Measurements from ENCODE around the gene CSF1. TPM values are rescaled to one million over a fixed set of nuclear protein-coding genes. Genes with fewer than 3 reads are reported as not detected.

The CSF1 gene
- total RNA-seq, 4 donors from 2014 or later, result 33.5 to 127 (median 62.3) TPM

- Histone ChIP-seq H3K27ac (no peak overlapping the region), H3K36me3 (no peaks in the 10 kb centered on the region), H3K9me3 (no peaks in the 10 kb centered on the region), H3K4me3 (replicated peaks in 1 of 3) (no peak overlapping the region), H3K27me3 (no peaks in the 10 kb centered on the region), H3K4me1 (no peaks in the 10 kb centered on the region)
- intact Hi-C loops (cut with DNase I), result no loop called here
- no peak for DNase-seq
- TF ChIP-seq POLR2A (IDR thresholded peaks at IDR 0.05), result no peak
- no peak for TF ChIP-seq CTCF (IDR thresholded peaks at IDR 0.05)
- WGBS, 2 donors, result 33 to 43% methylated on average over 1 of the region's 1 CpG
Measured at GRCh38 chr1:109971559-109971958, 60.9 kb downstream of the CSF1 start.

GRCh38 chr1:109974191-109974590, 63.5 kb downstream of the CSF1 start:
- intact Hi-C loops (cut with DNase I), result no loop called here

GRCh38 chr1:109975718-109976117, 65.1 kb downstream of the CSF1 start:
- Histone ChIP-seq H3K36me3 (no peaks in the 10 kb centered on the region), H3K4me3 (replicated peaks in 1 of 3) (no peak overlapping the region), H3K9me3 (no peaks in the 10 kb centered on the region), H3K27me3 (no peaks in the 10 kb centered on the region), H3K4me1 (peaks cover 0 to 6% of the 10 kb centered on the region in 2 donors), H3K27ac (no peak overlapping the region)
- DNase-seq, result no peak
- no peak for TF ChIP-seq CTCF (IDR thresholded peaks at IDR 0.05)
- TF ChIP-seq POLR2A (IDR thresholded peaks at IDR 0.05), result no peak
- WGBS, 2 donors, result 86 to 98% methylated on average over 3 of the region's 3 CpGs
- intact Hi-C loops (cut with DNase I), result loop anchor here (5.0 kb wide), 1 partner anchor 43 kb away; no protein-coding TSS in a partner anchor

More at GRCh38 chr1:109974191-109974590, 63.5 kb downstream of the CSF1 start:
- H3K27me3 ChIP-seq, result no peaks in the 10 kb centered on the region
- WGBS, 2 donors, result 94 to 96% methylated on average over 3 of the region's 3 CpGs
- no peaks in the 10 kb centered on the region for H3K9me3 ChIP-seq
- no peak for DNase-seq
- no peak overlapping the region for H3K27ac ChIP-seq
- TF ChIP-seq POLR2A (IDR thresholded peaks at IDR 0.05), result no peak
- no peak for TF ChIP-seq CTCF (IDR thresholded peaks at IDR 0.05)
- no peaks in the 10 kb centered on the region for H3K36me3 ChIP-seq
- H3K4me3 ChIP-seq (replicated peaks in 1 of 3), result no peak overlapping the region
- no peaks in the 10 kb centered on the region for H3K4me1 ChIP-seq

GRCh38 chr1:109976762-109977161, 66.1 kb downstream of the CSF1 start:
- 97 to 100% methylated on average over 4 of the region's 4 CpGs for WGBS, 2 donors
- intact Hi-C loops (cut with DNase I), result loop anchor here (5.0 kb wide), 1 partner anchor 44 kb away; no protein-coding TSS in a partner anchor
- H3K27me3 ChIP-seq, result no peaks in the 10 kb centered on the region
- peaks cover 0 to 8% of the 10 kb centered on the region in 2 donors for H3K4me1 ChIP-seq
- TF ChIP-seq POLR2A (IDR thresholded peaks at IDR 0.05) (no peak), CTCF (IDR thresholded peaks at IDR 0.05) (no peak)
- H3K9me3 ChIP-seq, result no peaks in the 10 kb centered on the region
- H3K4me3 ChIP-seq (replicated peaks in 1 of 3), result no peak overlapping the region
- H3K27ac ChIP-seq, result no peak overlapping the region
- no peak for DNase-seq
- H3K36me3 ChIP-seq, result no peaks in the 10 kb centered on the region

- DNase-seq, result no peak
- no peaks in the 10 kb centered on the region for H3K9me3 ChIP-seq
- peaks cover 0 to 8% of the 10 kb centered on the region in 2 donors for H3K4me1 ChIP-seq
- WGBS, 2 donors, result 90 to 96% methylated on average over 8 of the region's 8 CpGs
- no peak for TF ChIP-seq CTCF (IDR thresholded peaks at IDR 0.05)
- TF ChIP-seq POLR2A (IDR thresholded peaks at IDR 0.05), result no peak
- intact Hi-C loops (cut with DNase I), result loop anchor here (5.0 kb wide), 1 partner anchor 45 kb away; no protein-coding TSS in a partner anchor
- no peak overlapping the region for H3K27ac ChIP-seq
- H3K36me3 ChIP-seq, result no peaks in the 10 kb centered on the region
- no peak overlapping the region for H3K4me3 ChIP-seq (replicated peaks in 1 of 3)
- no peaks in the 10 kb centered on the region for H3K27me3 ChIP-seq
Measured at GRCh38 chr1:109977225-109977624, 66.6 kb downstream of the CSF1 start.

All from thyroid gland (tissue), 4 donors.